Mesenteric fat pad (tissue), 1 donor: ENCODE measurements around the gene EFNA2. TPM values are rescaled to one million over a fixed set of nuclear protein-coding genes. Genes with fewer than 3 reads are reported as not detected.

Experiments used
- DNase-seq: peaks from one replicate; pipeline ENCODE4 v3.0.0-alpha.2; 2020; ENCODE audit warnings: low spot score
- total RNA-seq: library from RNA; stranded (reverse); fragmentation: NEBNext Ultra II Directional; extraction: Animal tissue kit (Norgen Biotek cat#: 25700); gene quantifications from one replicate; pipeline ENCODE4 v1.2.1, GENCODE V29; 2021
- donor health status: DM: yes; HTN: yes; CAD: no.

EFNA2 gene
- total RNA-seq, 1 donor from 2014 or later: not detected

DNA sequence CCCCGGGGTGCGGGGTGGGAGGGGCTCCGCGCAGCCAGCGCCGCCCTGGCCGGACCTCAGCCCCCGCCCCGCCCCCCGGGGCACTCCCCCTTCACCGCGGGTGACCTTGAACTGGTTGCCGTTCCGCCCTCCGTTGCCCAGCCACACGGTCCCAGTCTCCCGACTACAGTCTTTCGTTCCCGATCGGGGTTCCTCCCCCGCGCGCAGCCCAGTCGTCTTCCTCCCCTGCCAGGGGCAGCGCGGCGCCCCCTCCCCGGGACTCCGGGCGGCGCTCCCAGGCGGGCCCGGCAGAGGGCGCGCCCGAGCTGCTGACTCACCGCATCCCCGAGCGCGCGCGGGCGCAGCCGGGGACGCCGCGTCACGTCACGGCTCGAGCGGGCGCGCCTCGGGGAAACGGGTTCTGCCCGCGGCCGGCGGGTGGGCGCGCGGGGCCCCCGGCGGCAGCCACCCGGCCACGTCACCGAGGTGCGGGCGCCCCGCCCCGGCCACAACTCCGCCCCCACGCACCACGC is 36.8 kb upstream of the EFNA2 start:
- DNase-seq: peak; percentile 95

DNA sequence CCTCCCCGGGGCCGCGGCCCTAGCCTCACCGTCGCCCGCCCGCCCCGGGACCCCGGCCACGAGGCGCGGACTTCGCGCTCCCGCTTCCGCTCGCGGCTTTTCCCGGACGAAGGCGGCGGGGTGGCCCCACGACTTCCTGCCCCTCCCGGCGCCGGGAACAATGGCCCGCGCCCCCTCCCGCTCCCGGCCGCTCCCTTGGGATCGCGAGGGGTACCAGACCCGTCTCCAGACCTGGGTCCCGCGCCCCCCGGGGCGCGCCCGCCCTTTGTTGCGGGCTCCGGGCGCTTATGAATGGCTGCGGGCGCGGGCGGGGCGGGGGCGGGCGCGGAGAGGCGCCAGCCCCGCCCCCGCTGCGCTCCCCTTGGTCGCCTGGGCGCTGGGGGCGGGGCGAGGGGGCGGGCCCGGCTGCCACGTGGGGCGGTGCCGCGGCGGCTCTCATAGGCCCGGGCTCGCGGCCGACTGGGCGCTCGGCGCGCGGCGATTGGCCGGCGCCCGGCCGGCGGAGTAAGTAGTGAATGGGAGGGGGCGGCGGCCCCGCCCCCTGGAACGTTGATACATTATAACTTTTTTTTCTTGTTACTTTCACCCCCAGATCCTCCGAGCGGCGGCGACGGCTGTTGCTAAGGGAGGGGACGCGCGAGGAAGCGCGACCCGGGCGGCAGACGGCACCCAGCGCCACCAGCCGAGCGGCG is 36.2 kb upstream of the EFNA2 start:
- DNase-seq: peak; percentile 97

DNA sequence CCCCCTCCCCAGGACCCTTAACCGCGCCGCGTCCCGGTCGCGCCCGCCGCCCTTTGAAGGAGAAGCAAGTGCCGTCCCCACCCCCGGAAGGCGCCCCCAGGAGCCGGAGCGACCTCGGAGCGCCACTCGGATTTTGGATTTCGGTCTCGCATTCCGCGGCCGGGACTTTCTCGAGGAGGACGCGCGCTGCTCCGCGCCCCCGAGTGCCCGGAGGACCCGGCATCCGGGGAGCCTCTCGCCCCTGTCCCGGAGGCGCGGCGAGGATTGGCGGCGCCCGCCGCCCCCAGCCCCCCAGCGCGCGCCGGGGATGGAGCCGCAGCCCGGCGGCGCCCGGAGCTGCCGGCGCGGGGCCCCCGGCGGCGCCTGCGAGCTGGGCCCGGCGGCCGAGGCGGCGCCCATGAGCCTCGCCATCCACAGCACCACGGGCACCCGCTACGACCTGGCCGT is 35.7 kb upstream of the EFNA2 start:
- no peak for DNase-seq

DNA sequence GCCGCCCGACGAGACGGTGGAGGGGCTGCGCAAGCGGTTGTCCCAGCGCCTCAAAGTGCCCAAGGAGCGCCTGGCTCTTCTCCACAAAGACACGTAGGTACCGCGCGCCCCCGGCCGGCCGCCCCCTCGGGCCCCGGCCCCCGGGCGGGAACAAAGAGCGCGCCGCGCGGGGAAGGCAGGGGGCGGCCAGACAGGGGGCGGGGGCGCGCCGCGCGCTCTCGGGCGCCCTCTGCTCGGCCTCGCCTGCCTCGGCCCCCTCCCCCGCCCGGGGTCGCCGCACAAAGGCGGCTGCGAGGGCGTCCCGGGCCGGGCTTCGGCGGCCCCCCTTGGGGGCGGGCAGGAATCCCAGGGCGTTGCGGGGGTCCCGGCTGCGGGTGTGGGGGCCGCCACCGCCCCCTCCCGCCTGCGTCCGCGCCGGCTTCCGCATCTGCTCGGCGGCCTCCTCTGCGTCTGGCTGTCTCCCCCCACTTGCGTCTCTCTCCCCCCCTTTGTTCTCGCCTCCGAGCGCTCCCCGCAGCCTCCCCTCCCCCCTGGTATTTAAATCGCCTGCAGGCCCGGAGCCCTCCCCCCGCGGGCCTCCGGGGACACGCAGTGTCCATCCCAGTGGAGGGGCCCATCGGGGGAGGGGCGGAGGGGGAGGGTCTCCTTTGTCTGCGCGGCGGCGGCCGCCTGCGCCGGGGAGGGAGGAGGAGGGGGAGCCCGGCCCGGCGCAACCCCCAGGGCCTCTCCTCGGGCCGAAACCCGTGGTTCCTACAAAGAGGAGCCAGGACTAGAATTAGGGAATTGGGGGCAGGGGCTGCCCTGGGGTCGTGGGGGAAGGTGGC is 35.0 kb upstream of the EFNA2 start:
- no peak for DNase-seq

GRCh38 chr19:1251330-1252220 is 34.1 kb upstream of the EFNA2 start:
- DNase-seq: no peak

DNA sequence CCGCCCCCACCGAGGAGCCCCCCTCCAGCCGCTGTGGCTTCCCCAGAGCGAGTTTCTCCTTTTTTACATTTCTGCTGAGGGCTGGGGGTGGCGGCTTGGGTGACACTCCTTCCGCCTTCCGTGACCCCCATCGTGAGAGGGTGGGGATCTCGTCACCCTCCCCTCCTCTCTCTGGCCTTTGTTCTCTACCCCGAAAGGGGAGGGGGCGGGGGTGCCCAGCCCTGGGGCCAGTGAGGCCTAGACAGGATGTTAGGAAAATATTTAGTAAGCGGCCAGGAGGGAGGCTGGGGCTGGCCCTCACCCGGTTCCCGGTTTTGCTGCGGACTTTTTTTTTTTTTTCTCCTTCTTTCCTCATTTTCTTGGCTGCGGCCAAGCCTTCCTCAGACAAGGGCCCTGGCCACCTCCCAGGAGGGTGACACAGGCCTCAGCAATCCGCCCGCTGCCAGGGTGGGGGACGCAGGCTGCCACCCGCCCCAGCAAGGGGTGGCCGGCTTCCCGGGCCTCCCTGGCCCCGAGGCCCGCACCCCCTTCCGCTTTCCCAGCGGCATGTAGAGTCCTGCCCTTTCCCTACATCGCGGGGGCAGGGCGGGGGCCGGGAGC is 33.4 kb upstream of the EFNA2 start:
- DNase-seq: peak; percentile 97

- DNase-seq: peak; percentile 97
These were observed 32.7 kb upstream of the EFNA2 start for GRCh38 chr19:1252821-1253513.

DNA sequence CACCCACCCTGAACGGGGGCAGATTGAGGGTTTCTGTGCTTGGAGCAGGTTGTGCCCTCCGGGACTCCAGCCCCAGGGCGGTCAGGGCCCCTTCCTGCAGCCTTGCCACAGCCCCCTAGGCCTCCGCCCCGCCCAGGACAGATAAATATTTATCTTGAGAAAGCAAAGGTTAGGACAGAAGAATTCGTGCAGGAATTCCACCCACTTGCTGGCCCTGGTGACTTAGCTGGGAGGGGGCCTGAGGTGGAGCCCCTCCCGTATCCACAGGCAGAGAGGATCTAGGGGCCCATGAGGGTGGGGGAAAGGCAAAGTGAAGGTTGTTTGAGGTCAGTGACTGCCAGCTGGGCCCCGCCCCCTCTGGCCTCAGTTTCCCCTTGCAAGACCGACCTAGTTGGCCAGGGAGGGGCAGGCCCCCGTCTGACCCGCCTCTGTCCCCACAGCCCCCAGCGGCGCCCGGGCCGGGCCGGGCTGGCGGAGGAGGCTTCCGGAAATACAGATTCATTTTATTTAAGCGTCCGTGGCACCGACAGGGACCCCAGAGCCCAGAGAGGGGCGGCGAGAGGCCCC is 32.1 kb upstream of the EFNA2 start:
- DNase-seq: no peak

- DNase-seq: no peak
These were observed 31.6 kb upstream of the EFNA2 start for GRCh38 chr19:1254081-1254527.

- DNase-seq: no peak
These were observed 31.0 kb upstream of the EFNA2 start for GRCh38 chr19:1254530-1255185.

- no peak for DNase-seq
These were observed 30.2 kb upstream of the EFNA2 start for GRCh38 chr19:1255186-1256161.

DNA sequence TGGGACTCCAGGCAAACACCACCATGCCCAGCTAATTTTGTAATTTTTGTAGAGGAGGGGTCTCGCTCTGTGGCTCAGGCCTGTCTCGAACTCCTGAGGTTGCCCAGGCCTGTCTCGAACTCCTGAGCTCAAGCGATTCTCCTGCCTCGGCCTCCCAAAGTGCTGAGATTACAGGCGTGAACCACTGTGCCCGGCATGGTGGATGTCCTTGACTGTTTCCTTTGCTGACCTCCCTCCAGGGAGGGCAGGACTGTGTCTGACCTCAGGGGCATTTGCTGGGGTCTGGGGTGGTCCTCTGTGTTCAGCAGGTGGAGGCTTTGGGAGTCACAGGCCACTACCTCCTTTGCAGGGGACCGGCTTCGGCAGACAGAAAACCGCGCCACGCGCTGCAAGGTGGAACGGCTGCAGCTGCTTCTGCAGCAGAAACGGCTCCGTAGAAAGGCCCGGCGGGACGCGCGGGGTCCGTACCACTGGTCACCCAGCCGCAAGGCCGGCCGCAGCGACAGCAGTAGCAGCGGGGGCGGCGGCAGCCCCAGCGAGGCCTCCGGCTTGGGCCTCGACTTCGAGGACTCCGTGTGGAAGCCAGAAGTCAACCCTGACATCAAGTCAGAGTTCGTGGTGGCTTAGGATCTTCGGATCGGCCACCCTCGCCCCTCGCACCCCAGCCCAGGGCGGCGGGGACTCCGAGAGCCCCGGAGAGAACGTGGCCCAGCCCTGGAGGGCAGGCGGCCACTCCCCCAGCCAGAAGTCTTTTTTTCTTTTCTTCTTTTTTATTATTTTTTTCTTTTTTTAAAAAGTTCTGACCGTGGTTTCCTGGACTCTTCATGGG is 28.8 kb upstream of the EFNA2 start:
- no peak for DNase-seq

DNA sequence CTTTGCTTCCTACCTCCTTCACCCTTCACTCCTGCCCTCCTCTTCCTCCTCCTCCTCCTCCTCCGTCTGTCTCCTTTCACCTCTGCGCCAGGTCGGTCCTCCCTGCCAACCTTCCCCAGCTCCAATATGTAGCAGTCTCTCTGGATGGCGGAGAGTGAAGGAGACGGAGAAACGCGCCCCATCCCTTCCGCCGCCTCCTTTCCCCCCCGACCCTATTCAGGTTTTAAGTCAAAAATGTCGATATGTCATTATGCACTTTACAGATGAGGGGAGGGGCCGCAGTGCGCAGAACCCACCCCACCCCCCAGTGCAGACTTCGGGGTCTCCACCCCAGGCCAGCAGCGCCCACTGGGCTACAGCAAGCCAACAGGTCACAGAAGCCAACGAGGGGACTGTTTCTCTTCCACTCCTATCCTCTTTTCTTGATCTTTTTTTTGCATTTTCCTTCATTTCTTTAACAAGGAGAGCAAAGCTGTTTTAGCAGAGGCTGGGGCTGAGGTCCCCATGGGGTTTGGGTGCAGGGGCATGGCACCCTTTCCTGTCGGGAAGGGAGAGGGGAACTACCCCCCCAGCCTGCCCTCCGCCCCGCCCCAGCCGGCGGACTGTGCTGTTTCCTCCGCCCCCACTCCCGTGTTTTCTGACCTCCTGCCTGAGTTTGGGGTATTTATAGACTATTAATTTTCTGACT is 28.1 kb upstream of the EFNA2 start:
- no peak for DNase-seq

- no peak for DNase-seq
These were observed 27.5 kb upstream of the EFNA2 start for GRCh38 chr19:1258163-1258492.

DNA sequence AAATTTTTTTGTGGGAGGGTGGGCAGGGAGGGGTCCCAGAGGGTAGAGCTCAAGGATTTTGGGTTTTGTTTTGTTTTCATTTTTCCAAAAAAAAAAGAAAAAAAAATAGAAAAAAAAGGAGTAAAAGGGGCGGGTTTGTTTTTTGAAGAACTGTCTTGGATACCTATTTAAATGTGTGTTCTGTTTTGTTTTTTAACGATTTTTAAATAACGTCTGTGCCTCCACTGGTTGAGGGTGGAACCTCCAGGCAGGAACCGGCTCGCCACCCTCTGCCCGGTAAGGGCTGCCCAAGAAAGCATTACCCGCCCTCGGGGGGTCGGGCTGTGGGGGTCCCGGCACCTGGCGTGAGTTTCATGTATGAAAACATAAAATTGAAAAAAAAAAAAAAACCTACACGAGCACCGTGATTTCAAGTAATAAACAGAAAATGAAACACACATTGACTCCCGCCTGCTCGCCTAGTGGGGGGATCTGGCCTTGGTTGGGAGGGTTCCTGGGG is 26.9 kb upstream of the EFNA2 start:
- DNase-seq: no peak

DNA sequence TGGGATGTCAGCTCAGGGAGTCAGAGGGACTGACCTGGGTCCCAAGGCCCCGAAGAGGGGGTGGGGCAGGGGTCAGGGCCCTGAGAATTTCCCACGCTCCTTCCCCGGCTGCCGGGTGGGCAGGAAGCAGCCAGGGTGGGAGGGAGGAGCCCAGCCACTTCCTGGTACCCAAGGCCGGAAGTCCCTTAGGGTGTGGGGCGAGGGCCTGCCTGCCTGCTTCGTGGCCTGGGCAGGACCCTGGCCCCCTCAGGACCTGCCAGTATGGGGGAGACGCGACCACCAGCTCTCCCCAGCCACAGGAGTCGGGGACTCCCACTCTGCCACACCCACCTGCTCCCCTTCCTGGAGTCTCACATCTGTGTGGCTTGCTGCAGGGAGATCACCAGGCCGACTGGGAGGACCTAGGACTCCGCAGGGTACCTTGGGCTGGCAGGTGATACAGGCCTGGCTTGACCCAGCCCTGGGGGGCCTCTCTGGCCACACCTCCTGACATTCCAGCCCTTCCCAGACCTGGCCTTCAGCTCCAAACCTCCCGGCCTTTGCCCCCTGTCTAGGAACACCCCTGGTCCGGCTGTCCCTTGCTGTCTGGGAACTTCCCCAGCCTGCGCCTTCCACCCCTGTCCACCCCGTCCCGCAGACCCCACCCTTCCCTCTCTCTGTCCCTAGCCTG is 26.3 kb upstream of the EFNA2 start:
- DNase-seq: no peak
